Stimulated activated CD4-positive, alpha-beta T cell treated with anti-CD3 and anti-CD28 coated beads, Interleukin-15, amount 100 ng/mL, for 48 hours (primary cell): ENCODE results near the gene TEPSIN.

Experiments used
- DNase-seq, 2 donors: peaks; one replicate each; pipeline ENCODE4 v3.0.0-alpha.2; 2020; ENCODE audit warnings: low read depth in 2 of 2

The TEPSIN gene

DNA sequence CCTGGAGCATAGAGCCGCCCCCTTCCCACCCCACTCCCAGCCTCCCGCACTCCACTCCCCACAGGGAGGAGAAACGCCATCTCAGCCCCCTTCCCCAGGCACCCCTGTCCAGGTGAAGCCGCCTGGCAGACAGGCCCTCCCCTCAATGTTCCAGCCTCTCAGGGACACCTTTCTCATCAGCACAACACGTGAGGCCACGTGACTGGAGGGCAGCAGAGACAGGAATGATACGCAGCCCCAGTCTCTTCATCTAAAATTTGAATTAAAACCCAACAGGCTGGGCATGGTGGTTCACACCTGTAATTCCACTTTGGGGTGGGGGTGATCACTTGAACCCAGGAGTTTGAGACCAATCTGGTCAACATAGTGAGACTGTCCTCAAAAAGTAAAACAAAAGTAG, 52.7 kb downstream of the TEPSIN start:
- DNase-seq, result no peak

DNA sequence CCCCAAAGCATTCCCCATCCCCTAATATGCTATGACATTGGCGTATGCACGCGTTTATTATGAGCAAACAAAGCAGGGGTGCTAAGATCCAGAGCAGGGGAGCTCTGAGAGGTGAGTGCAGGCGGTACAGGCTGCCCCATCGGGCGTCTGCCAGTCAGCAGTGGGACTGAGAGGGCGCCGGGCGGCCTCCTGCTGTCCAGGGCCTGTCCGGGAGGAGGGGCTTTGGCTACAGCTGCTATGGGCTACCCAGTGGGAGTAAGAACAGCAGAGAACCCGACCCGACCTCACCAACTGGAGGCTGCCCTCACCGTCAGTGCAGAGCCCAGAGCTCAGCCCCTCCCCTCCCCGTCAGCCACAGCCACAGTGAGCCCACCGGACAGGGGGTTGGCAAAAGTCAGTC, 54.3 kb downstream of the TEPSIN start:
- DNase-seq, result no peak

DNA sequence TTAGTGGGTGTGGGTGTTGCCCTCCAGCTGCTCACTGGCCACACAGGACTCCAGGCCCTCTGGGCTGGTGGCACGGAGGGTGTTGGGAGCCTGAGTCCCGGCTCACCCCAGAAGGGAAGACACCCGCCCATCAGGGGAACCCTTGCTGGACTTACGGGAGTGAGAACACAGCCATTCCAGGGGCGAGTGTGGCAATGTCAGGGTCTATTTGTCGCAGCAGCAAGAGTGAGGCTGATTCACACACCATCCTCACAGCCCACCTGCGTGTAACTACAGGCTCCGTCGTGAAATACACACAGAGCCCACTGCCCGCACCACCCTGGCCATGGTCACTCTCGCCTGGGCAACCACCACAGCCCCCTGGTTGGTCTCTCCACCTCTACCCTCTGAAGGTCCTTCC, 55.0 kb downstream of the TEPSIN start:
- no peak for DNase-seq

DNA sequence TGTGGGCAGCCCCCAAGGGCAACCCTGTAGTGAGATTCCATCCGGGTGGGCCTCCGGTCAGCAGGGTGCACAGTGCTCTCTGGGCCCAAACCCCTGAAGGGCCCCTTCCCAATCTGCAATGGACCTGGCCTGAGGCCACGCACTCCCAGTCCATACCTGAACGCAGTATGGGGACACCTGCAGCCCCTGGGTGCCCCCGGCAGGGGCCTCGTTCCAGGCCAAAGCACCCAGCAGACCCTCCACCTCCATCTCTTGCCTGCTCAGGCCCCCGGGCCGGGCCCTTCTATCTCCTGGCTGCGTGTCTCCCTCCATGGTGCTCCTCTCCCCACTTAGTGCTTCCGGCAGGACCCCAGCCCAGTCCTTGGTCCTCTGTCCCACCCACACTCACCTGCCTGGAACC, 55.5 kb downstream of the TEPSIN start:
- no peak for DNase-seq

DNA sequence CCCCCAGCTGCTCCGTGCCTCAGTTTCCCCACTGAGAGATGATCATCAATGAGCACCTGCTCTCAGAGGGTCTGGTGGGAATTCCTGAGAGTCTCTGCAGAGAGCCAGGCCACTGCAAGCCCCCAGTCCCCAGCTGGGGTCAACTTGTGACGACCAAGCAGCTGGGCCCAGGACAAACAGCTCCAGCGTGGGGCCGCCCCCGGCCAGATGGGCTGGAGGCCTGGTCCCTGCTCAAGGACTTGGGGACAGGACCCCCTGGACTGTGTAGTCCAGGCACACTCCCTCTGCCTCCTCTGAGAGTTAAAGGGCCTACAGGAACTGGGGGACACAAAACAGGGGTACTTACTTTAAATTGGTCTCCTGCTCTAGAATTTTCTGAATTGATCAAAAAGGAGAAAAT, 56.3 kb downstream of the TEPSIN start:
- no peak for DNase-seq

DNA sequence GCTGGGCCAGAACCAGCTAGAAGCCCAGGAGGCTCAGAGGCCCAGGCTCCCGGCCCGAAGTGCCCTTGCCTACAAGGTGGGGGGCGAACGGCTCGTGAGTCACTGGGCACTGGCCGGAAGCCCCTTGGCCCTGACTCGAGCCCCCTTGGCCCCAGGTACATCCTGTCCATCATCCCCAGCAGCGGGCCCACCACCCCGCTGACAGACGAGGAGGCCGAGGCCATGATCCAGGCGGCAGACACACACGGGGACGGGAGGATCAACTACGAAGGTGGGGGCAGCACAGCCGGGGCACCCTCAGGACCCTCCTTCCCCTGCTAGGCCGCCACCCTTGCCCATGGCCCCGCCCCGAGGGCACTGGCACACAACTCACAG, 57.1 kb downstream of the TEPSIN start:
- DNase-seq, result no peak

DNA sequence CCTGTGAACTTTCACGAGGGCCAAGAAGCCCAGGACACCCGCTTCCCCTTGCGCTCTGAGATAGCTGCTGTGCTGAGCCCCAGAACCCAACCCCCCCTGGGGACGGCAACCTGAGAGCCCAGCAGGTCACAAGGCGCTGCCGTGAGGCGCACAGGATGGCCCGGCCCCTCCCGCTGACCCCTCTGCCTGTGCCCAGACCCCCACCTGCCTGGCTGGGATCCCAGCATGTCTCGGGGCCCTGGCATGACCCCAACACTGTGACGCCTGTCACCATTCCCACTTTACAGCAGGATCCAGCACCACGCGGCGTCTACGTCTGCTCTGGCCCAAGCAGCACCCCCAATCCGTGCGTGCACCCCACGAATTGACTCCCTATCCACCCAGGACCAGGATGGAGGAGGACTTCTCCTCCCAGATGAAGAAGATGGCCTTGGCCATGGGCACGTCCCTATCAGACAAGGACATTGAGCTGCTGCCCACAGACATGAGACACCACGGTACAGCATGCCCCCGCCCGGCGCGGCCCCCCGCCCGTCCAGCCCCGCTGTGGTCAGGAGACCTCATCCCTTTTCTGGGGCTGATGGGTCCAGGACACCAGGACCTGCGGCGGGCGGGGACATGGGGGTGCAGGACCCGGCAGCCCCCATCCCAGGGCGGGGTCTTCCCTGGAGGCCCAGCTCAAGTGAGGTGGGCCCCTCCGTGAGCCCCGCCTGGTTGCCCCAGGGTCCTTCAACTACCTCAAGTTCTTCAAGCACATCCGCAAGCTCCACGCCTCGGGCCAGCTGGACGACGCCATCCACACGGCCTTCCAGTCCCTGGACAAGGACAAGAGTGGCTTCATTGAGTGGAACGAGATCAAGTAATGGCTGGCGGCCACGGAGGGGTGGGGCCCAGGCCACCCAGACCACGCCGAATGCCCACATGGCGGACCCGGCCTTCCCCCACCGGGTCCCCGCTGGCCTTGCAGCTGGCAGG, 57.7 kb downstream of the TEPSIN start:
- no peak for DNase-seq

DNA sequence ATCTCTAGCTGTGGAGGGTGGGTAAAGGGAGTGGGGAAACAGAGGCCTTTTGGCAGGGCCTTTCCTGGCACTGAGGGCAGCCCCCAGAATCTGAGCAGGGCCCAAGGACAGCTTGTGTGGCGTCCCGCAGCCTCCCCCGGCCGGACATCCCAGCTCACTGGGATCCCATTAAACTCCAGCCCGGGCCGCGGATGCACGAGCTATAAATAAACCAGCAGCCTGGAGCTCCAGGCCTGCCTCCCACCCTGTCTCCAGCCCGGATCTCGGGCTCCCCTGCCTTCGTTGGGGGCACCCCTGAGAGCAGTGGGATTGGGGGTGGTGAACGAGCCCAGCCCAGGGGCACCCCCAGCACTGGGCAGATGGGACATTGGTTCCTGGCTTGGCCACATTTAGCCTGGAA, 59.0 kb downstream of the TEPSIN start:
- no peak for DNase-seq

DNA sequence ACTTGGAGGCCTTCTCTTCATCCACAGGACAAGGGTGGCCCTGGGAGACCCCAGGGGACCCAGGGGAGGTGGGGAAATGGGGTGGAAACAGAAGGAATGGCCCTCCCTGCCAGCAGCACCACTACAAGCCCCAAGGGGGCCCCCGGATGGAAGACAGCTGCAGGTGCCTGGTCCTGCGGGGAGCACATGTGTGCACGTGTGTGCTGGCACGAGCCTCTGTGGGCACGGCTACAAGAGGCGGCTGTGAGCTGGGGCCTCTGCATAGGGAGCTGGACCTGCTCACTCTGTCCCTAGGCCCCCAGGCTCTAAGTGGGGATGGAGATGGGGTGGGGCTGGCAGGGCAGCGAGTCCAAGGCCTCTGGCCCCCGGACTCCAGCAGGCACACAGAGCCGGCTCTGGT, 59.6 kb downstream of the TEPSIN start:
- no peak for DNase-seq
